Mammary epithelial cell (primary cell): ENCODE data around the gene EIF2AK3.

ENCODE experiments used
- CTCF ChIP-seq, 2 donors: IDR thresholded peaks in 1 of 2; conservative IDR thresholded peaks in 1 of 2; 2 replicates each; pipeline ENCODE4 v1.5.1; 2011 to 2012; ENCODE audit warnings: inconsistent platforms in 2 of 2, low read length in 2 of 2, mild to moderate bottlenecking in 2 of 2, control low read depth in 1 of 2, low read depth in 1 of 2; ENCODE audit not compliant: insufficient read depth in 1 of 2; ENCODE audit errors: extremely low read depth in 1 of 2
- EZH2 ChIP-seq: IDR thresholded peaks from 2 replicates; pipeline ENCODE4 v1.6.1; 2012; ENCODE audit warnings: low read length, inconsistent platforms, borderline replicate concordance

- TF ChIP-seq CTCF (conservative IDR thresholded peaks at IDR 0.05 in 1 of 2, IDR thresholded peaks at IDR 0.05 in 1 of 2; ENCODE audit: extremely low read depth in 1 of 2, insufficient read depth in 1 of 2, low read depth in 1 of 2, low read length in 2 of 2) (no peak), EZH2 (no peak)
These were observed 62.9 kb downstream of the EIF2AK3 start for GRCh38 chr2:88564402-88564801.
